ENCODE results near the gene FBXW8.

Gene FBXW8

GRCh38 chr12:117002051-117002817 lies 91.5 kb downstream of the FBXW8 start:
- FAIRE-seq = no peak
- TF ChIP-seq POU2F2 (IDR thresholded peaks at IDR 0.05; ENCODE audit: low read depth, low read length) (no peak), PAX5 (IDR thresholded peaks at IDR 0.05; ENCODE audit: insufficient read depth, low read length, severe bottlenecking) (no peak), POLR2AphosphoS5 (IDR thresholded peaks at IDR 0.05; ENCODE audit: low read depth, low read length) (no peak), SPI1 (IDR thresholded peaks at IDR 0.05; ENCODE audit: low read depth, low read length) (no peak), POLR2A (IDR thresholded peaks at IDR 0.05; ENCODE audit: low read depth, low read length) (no peak), TAF1 (IDR thresholded peaks at IDR 0.05; ENCODE audit: low read depth, low read length) (no peak)

GRCh38 chr12:117003883-117004404 lies 93.2 kb downstream of the FBXW8 start:
- no peak for DNase-seq (ENCODE audit: insufficient read length, low spot score)
- TF ChIP-seq POU2F2 (IDR thresholded peaks at IDR 0.05; ENCODE audit: low read depth, low read length) (no peak), SPI1 (IDR thresholded peaks at IDR 0.05; ENCODE audit: low read depth, low read length) (no peak), POLR2AphosphoS5 (IDR thresholded peaks at IDR 0.05; ENCODE audit: low read depth, low read length) (no peak), TAF1 (IDR thresholded peaks at IDR 0.05; ENCODE audit: low read depth, low read length) (no peak), PAX5 (IDR thresholded peaks at IDR 0.05; ENCODE audit: insufficient read depth, low read length, severe bottlenecking) (no peak), POLR2A (IDR thresholded peaks at IDR 0.05; ENCODE audit: low read depth, low read length) (no peak)
- no peak for FAIRE-seq

More at GRCh38 chr12:117002051-117002817, 91.5 kb downstream of the FBXW8 start:
- DNase-seq (ENCODE audit: insufficient read length, low spot score) = no peak

- TF ChIP-seq POLR2AphosphoS5 (IDR thresholded peaks at IDR 0.05; ENCODE audit: low read depth, low read length) (no peak), PAX5 (IDR thresholded peaks at IDR 0.05; ENCODE audit: insufficient read depth, low read length, severe bottlenecking) (no peak)
- FAIRE-seq (no peak), DNase-seq (ENCODE audit: insufficient read length, low spot score) (no peak)
Observed at GRCh38 chr12:117005417-117006046, 94.8 kb downstream of the FBXW8 start.

GRCh38 chr12:117006333-117006732 lies 95.6 kb downstream of the FBXW8 start:
- TF ChIP-seq POU2F2 (IDR thresholded peaks at IDR 0.05; ENCODE audit: low read depth, low read length) (no peak), SPI1 (IDR thresholded peaks at IDR 0.05; ENCODE audit: low read depth, low read length) (no peak), POLR2A (IDR thresholded peaks at IDR 0.05; ENCODE audit: low read depth, low read length) (no peak)
- FAIRE-seq (no peak), DNase-seq (ENCODE audit: insufficient read length, low spot score) (no peak)

GRCh38 chr12:117007577-117007976 lies 96.8 kb downstream of the FBXW8 start:
- DNase-seq (ENCODE audit: insufficient read length, low spot score) = no peak
- TF ChIP-seq POU2F2 (IDR thresholded peaks at IDR 0.05; ENCODE audit: low read depth, low read length) (no peak), POLR2A (IDR thresholded peaks at IDR 0.05; ENCODE audit: low read depth, low read length) (no peak), PAX5 (IDR thresholded peaks at IDR 0.05; ENCODE audit: insufficient read depth, low read length, severe bottlenecking) (no peak), POLR2AphosphoS5 (IDR thresholded peaks at IDR 0.05; ENCODE audit: low read depth, low read length) (no peak), TAF1 (IDR thresholded peaks at IDR 0.05; ENCODE audit: low read depth, low read length) (no peak), SPI1 (IDR thresholded peaks at IDR 0.05; ENCODE audit: low read depth, low read length) (no peak)
- no peak for FAIRE-seq

GRCh38 chr12:117009759-117010158 lies 99.0 kb downstream of the FBXW8 start:
- DNase-seq (ENCODE audit: insufficient read length, low spot score) = no peak
- no peak for TF ChIP-seq TAF1 (IDR thresholded peaks at IDR 0.05; ENCODE audit: low read depth, low read length)
- TF ChIP-seq POLR2AphosphoS5 (IDR thresholded peaks at IDR 0.05; ENCODE audit: low read depth, low read length) = no peak
- no peak for TF ChIP-seq POU2F2 (IDR thresholded peaks at IDR 0.05; ENCODE audit: low read depth, low read length)
- no peak for TF ChIP-seq POLR2A (IDR thresholded peaks at IDR 0.05; ENCODE audit: low read depth, low read length)
- no peak for TF ChIP-seq PAX5 (IDR thresholded peaks at IDR 0.05; ENCODE audit: insufficient read depth, low read length, severe bottlenecking)
- no peak for TF ChIP-seq SPI1 (IDR thresholded peaks at IDR 0.05; ENCODE audit: low read depth, low read length)
- no peak for FAIRE-seq

- DNase-seq (ENCODE audit: insufficient read length, low spot score) (no peak), FAIRE-seq (no peak)
- TF ChIP-seq POLR2AphosphoS5 (IDR thresholded peaks at IDR 0.05; ENCODE audit: low read depth, low read length) (no peak), PAX5 (IDR thresholded peaks at IDR 0.05; ENCODE audit: insufficient read depth, low read length, severe bottlenecking) (no peak), SPI1 (IDR thresholded peaks at IDR 0.05; ENCODE audit: low read depth, low read length) (no peak), POLR2A (IDR thresholded peaks at IDR 0.05; ENCODE audit: low read depth, low read length) (no peak), POU2F2 (IDR thresholded peaks at IDR 0.05; ENCODE audit: low read depth, low read length) (no peak), TAF1 (IDR thresholded peaks at IDR 0.05; ENCODE audit: low read depth, low read length) (no peak)
Observed at GRCh38 chr12:117010693-117011451, 100.1 kb downstream of the FBXW8 start.

- TF ChIP-seq POLR2AphosphoS5 (IDR thresholded peaks at IDR 0.05; ENCODE audit: low read depth, low read length) (no peak), SPI1 (IDR thresholded peaks at IDR 0.05; ENCODE audit: low read depth, low read length) (no peak), PAX5 (IDR thresholded peaks at IDR 0.05; ENCODE audit: insufficient read depth, low read length, severe bottlenecking) (no peak), TAF1 (IDR thresholded peaks at IDR 0.05; ENCODE audit: low read depth, low read length) (no peak), POLR2A (IDR thresholded peaks at IDR 0.05; ENCODE audit: low read depth, low read length) (no peak), POU2F2 (IDR thresholded peaks at IDR 0.05; ENCODE audit: low read depth, low read length) (no peak)
- DNase-seq (ENCODE audit: insufficient read length, low spot score) (no peak), FAIRE-seq (no peak)
Observed at GRCh38 chr12:117011988-117012805, 101.4 kb downstream of the FBXW8 start.
